K562 (cell line): ENCODE data around the gene NLRP10. TPM values are rescaled to one million over a fixed set of nuclear protein-coding genes. Genes with fewer than 3 reads are reported as not detected.

ENCODE experiments used
- ATAC-seq: fragments of 200-7000 bp; cut with Tn5 transposase; 3 replicates; pipeline ENCODE4 v1.9.1; 2020; ENCODE audit warnings: moderate library complexity
- BruUV-seq: library from RNA; stranded (reverse); fragments of 400-500 nt; replicated peaks from 2 replicates; lab custom pipeline; 2021; lab: Mats Ljungman, UMichigan
- CTCF ChIA-PET: fragments of 300-600 bp; formaldehyde crosslinking; extraction: SDS; loops from one replicate; lab custom pipeline; 2021; ENCODE audit warnings: low intra/inter-chr PET ratio; lab: Yijun Ruan, JAX
- POLR2A ChIA-PET: fragments of 300-600, 350-650 bp; sonication (Branson Sonifier 250); formaldehyde crosslinking; extraction: SDS; loops from one replicate; lab custom pipeline; 2021; ENCODE audit warnings: antibody characterized with exemption, inconsistent platforms; lab: Yijun Ruan, JAX
- DNase-seq, 4 experiments: peaks; one replicate each; pipeline versions ENCODE4 v3.0.0 to v3.0.0-alpha.2; 2011 to 2018; ENCODE audit warnings: low spot score in 3 of 4, mixed read lengths in 3 of 4; ENCODE audit errors: extremely low read depth in 1 of 4
- FAIRE-seq: peaks from 2 replicates; lab custom pipeline; 2011; peaks lifted over from hg19 to GRCh38; lab: Jason Lieb, UNC
- H2AFZ ChIP-seq: 2 replicates; pipeline ENCODE4 v1.6.0; 2011; ENCODE audit warnings: low read depth, low read length, control low read depth, inconsistent platforms
- H3K27ac ChIP-seq: fragments of 200-600 bp; 3 replicates; pipeline ENCODE4 v1.8.0; 2011; ENCODE audit warnings: low read depth, mild to moderate bottlenecking, control low read depth, inconsistent platforms, low read length, moderate library complexity, mixed read lengths; ENCODE audit errors: extremely low read depth
- H3K27me3 ChIP-seq, 2 experiments: fragments of 300-600 bp in 1 of 2; 2 replicates in 1 of 2; 3 replicates in 1 of 2; pipeline versions ENCODE4 v1.6.0 to v1.8.0; 2011; ENCODE audit warnings: inconsistent platforms in 2 of 2, low read length in 2 of 2, mild to moderate bottlenecking in 1 of 2, mixed read lengths in 1 of 2, moderate library complexity in 1 of 2; ENCODE audit not compliant: control insufficient read depth in 2 of 2, insufficient read depth in 2 of 2
- H3K36me3 ChIP-seq: fragments of 300-600 bp; 3 replicates; pipeline ENCODE4 v1.8.0; 2011; ENCODE audit warnings: mild to moderate bottlenecking, low read length, inconsistent platforms; ENCODE audit not compliant: control insufficient read depth, insufficient read depth
- H3K4me1 ChIP-seq, 2 experiments: fragments of 200-600 bp in 1 of 2; replicated peaks in 1 of 2; 2 replicates in 1 of 2; 3 replicates in 1 of 2; pipeline versions ENCODE4 v1.5.1 to v1.8.0; 2011; ENCODE audit warnings: inconsistent platforms in 2 of 2, low read length in 2 of 2, mild to moderate bottlenecking in 1 of 2, mixed read lengths in 1 of 2, moderate library complexity in 1 of 2; ENCODE audit not compliant: control insufficient read depth in 2 of 2, insufficient read depth in 2 of 2
- H3K4me2 ChIP-seq: 2 replicates; pipeline ENCODE4 v1.6.1; 2011; ENCODE audit warnings: low read length, control low read depth, inconsistent platforms, mixed read lengths; ENCODE audit not compliant: insufficient read depth
- H3K4me3 ChIP-seq: fragments of 200-600 bp; sonication (generic), shearing (Covaris generic); 2 replicates; pipeline ENCODE4 v1.5.1; 2016; ENCODE audit warnings: control low read depth, inconsistent platforms
- H3K79me2 ChIP-seq: fragments of 200-600 bp; 3 replicates; pipeline ENCODE4 v1.8.0; 2011; ENCODE audit warnings: low read length, inconsistent platforms; ENCODE audit not compliant: control insufficient read depth, insufficient read depth
- H3K9ac ChIP-seq, 2 experiments: 2 replicates each; pipeline versions ENCODE4 v1.6.0 to v1.6.1; 2011; ENCODE audit warnings: low read depth in 2 of 2, low read length in 2 of 2, control low read depth in 1 of 2, inconsistent platforms in 1 of 2, mild to moderate bottlenecking in 1 of 2, mixed read lengths in 1 of 2; ENCODE audit not compliant: insufficient read depth in 1 of 2
- H3K9me1 ChIP-seq: one replicate; pipeline ENCODE4 v1.6.0; 2011; ENCODE audit warnings: inconsistent platforms, mild to moderate bottlenecking, low read length, moderate library complexity; ENCODE audit not compliant: control insufficient read depth, insufficient read depth
- H3K9me3 ChIP-seq: replicated peaks from 2 replicates; pipeline ENCODE4 v1.5.1; 2011; ENCODE audit warnings: low read depth, low read length, inconsistent platforms; ENCODE audit not compliant: control insufficient read depth, insufficient read depth
- H4K20me1 ChIP-seq: replicated peaks from 2 replicates; pipeline ENCODE4 v1.6.1; 2011; ENCODE audit warnings: low read length, inconsistent platforms, mixed read lengths; ENCODE audit not compliant: control insufficient read depth, insufficient read depth
- CHD4 ChIP-seq: fragments of 200-600 bp; sonication (generic); IDR thresholded peaks from 3 replicates; pipeline ENCODE4 v1.6.1; 2012; ENCODE audit warnings: low read depth, mild to moderate bottlenecking, mixed read lengths, low read length, inconsistent platforms; ENCODE audit not compliant: insufficient read depth, insufficient replicate concordance, poor library complexity, severe bottlenecking
- HINFP ChIP-seq: fragments of 450-650 bp; conservative IDR thresholded peaks from 2 replicates; pipeline ENCODE4 v1.6.1; 2016; ENCODE audit warnings: missing genetic modification characterization, low read depth, mild to moderate bottlenecking, control low read depth, missing compliant biosample characterization
- JUNB ChIP-seq: fragments of 450-650 bp; formaldehyde crosslinking; conservative IDR thresholded peaks from 2 replicates; pipeline ENCODE4 v1.4.0; 2020; ENCODE audit warnings: mild to moderate bottlenecking
- KAT7 ChIP-seq: sonication (generic); formaldehyde crosslinking; IDR thresholded peaks from 2 replicates; pipeline ENCODE4 v1.8.0; 2022; ENCODE audit warnings: missing genetic modification reagents, mild to moderate bottlenecking, borderline replicate concordance
- NBN ChIP-seq: fragments of 450-650 bp; IDR thresholded peaks from 2 replicates; pipeline ENCODE4 v1.6.1; 2016; ENCODE audit warnings: low read depth, mild to moderate bottlenecking
- NUFIP1 ChIP-seq: fragments of 450-650 bp; IDR thresholded peaks from 2 replicates; pipeline ENCODE4 v1.6.1; 2018; ENCODE audit not compliant: partially characterized antibody
- POLR2AphosphoS2 ChIP-seq: IDR thresholded peaks from 2 replicates; pipeline ENCODE4 v1.6.1; 2012; ENCODE audit warnings: low read length, improper control_type of control experiment
- SMAD1 ChIP-seq: fragments of 150-350 bp; IDR thresholded peaks from 2 replicates; pipeline ENCODE4 v1.6.1; 2014; ENCODE audit warnings: low read length, low read depth; ENCODE audit not compliant: partially characterized antibody
- ZBTB1 ChIP-seq: sonication (generic); formaldehyde crosslinking; IDR thresholded peaks from 2 replicates; pipeline ENCODE4 v1.8.1; 2023; ENCODE audit warnings: missing genetic modification reagents, low read depth, mild to moderate bottlenecking, borderline replicate concordance
- ZBTB49 ChIP-seq: sonication (generic); formaldehyde crosslinking; IDR thresholded peaks from 2 replicates; pipeline ENCODE4 v1.8.0; 2022; ENCODE audit warnings: missing genetic modification reagents, mild to moderate bottlenecking, borderline replicate concordance
- ZNF316 ChIP-seq: fragments of 450-650 bp; IDR thresholded peaks from 2 replicates; pipeline ENCODE4 v1.6.1; 2016
- WGBS: fragments of 100-300 bp; shearing (Covaris generic); methylation state at CpG from one replicate; pipeline ENCODE4 v1.1.6; 2016; ENCODE audit warnings: low coverage, mixed read lengths; ENCODE audit not compliant: insufficient coverage; ENCODE audit errors: missing lambda C conversion rate; 5-methylcytosine and 5-hydroxymethylcytosine counted together
- in situ Hi-C: fragments of 300-500 bp; cut with MboI; formaldehyde crosslinking; loops from 4 replicates; pipeline ENCODE4 v1.15.0; 2018; ENCODE audit warnings: inconsistent platforms, mixed read lengths
- intact Hi-C: fragments of 100-400 bp; cut with micrococcal nuclease; formaldehyde crosslinking; loops from 2 replicates; pipeline ENCODE4 v1.14.2; 2022
- polyA plus RNA-seq, 8 experiments: library from polyadenylated mRNA; depleted of rRNA in 4 of 8; stranded (reverse) in 5 of 8; unstranded in 3 of 8; fragments of >200 nt; fragmentation: Nextera tagmentation in 2 of 8; fragmentation: Illumina TruSeq in 1 of 8; extraction: Ambion mirVana in 2 of 8; extraction: Trizol in 1 of 8; gene quantifications; 2 replicates each; pipeline versions ENCODE4 v1.2.1 to v1.2.3, GENCODE V29; 2011 to 2014; ENCODE audit warnings: inconsistent platforms in 1 of 8, missing spikeins in 1 of 8
- total RNA-seq, 7 experiments: library from RNA; depleted of rRNA in 6 of 7; stranded (reverse); fragments of >200 nt in 6 of 7; fragmentation: Illumina TruSeq in 2 of 7; extraction: Trizol in 2 of 7; gene quantifications; 2 replicates each; pipeline versions ENCODE4 v1.2.1 to v1.2.3, GENCODE V29; 2011 to 2021; ENCODE audit warnings: low replicate concordance in 1 of 7

NLRP10 gene
- total and polyA plus RNA-seq, 9 of the 15 experiments (the other 6 are each of a cell fraction or from before 2014, with no cell fraction given): 0.04 to 0.14 (median 0.09) TPM; not detected in 6

GRCh38 chr11:8002676-8003075, 37.4 kb upstream of the NLRP10 start:
- no peaks in the 10 kb centered on the region for H3K9me3 ChIP-seq
- H3K27ac ChIP-seq: no peak overlapping the region
- 23% methylated on average over 1 of the region's 1 CpG for WGBS
- H3K79me2 ChIP-seq: no peaks in the 10 kb centered on the region
- H3K4me3 ChIP-seq: no peak overlapping the region
- H3K4me1 ChIP-seq: no peaks in the 10 kb centered on the region
- in situ Hi-C loops (no loop called here), intact Hi-C loops (no loop called here)
- CTCF ChIA-PET: no interaction called here
- 0 out of 2 replicates have a peak, but pooled peaks cover 5% of the 10 kb centered on the region for H4K20me1 ChIP-seq
- H3K4me2 ChIP-seq: no peak overlapping the region
- no peaks in the 10 kb centered on the region for H3K9me1 ChIP-seq
- TF ChIP-seq SMAD1: no peak
- TF ChIP-seq NUFIP1: no peak
- TF ChIP-seq ZNF316: no peak
- no peak for TF ChIP-seq JUNB (CRISPR knock-in tag)
- no peak for TF ChIP-seq CHD4
- no peak for TF ChIP-seq ZBTB1 (CRISPR knock-in tag)
- no peak for TF ChIP-seq POLR2AphosphoS2
- no peak for TF ChIP-seq NBN
- TF ChIP-seq KAT7 (CRISPR knock-in tag): no peak
- no peak for TF ChIP-seq ZBTB49
- TF ChIP-seq HINFP: no peak
- H3K27me3 ChIP-seq: no peaks in the 10 kb centered on the region
- H3K9ac ChIP-seq: no peak overlapping the region
- no peak overlapping the region for H2AFZ ChIP-seq
- DNase-seq (no peak), FAIRE-seq (no peak), ATAC-seq (no peak)
- no TSS peak for BruUV-seq
- POLR2A ChIA-PET: interaction anchor here (0.6 to 1.0 kb wide), 3 partner anchors 14 to 1532 kb away, joined by 3 read pairs; no protein-coding TSS in a partner anchor
- H3K36me3 ChIP-seq: peaks cover 9% of the 10 kb centered on the region; the same call in 1 of the 3 replicates
